Measurements from ENCODE around the gene PSMG3. TPM values are rescaled to one million over a fixed set of nuclear protein-coding genes. Genes with fewer than 3 reads are reported as not detected.

The PSMG3 gene
- total RNA-seq, 4 donors from 2014 or later: 25.4 to 46.4 (median 32.2) TPM

DNA sequence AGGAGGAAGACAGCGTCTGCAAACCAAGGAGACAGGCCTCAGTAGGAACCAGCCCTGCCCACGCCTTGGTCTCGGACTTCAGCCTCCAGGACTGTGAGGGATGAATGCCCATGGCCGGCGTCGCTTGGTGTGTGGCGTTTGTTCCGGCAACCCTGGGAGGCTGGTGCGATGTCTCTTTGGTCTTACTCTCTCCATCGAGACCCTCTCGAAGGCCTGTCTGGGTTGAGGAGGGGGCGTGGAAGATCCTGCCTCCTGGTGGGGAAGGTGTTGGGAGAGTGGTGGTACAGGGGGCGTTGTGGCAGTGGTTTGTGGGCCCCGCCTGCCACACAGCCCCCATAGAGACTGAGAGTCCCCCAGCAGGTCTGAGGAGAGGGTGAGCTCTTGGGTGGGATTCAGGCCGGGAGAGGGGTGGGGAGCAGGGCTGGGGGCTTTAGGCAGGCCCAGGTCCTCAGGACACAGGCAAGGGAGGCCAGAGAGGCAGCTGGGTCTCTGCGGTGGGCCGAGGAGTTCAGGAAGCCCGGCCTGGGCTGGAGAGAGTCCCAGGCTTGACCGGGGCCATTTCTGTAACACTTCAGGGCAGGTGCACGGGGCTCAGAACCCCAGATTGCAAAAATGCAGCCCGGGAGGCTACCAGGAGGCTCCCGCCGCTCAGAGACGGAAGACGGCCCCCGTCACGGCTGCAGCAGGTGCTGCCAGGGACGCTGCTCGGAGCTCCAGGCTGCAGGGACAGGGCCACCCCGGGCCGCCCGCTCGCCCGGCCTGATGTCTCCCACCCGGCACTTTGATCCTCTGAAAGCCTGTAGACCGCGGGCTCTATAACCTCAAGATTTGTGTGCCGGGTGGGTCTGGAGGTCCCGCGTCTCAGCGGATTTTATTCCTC lies 33.8 kb upstream of the PSMG3 start:
- H3K27me3 ChIP-seq: peaks cover 6 to 24% (median 23%) of the 10 kb centered on the region in 3 donors
- H3K36me3 ChIP-seq: no peaks in the 10 kb centered on the region
- no peak overlapping the region for H3K27ac ChIP-seq
- no peak overlapping the region for H3K4me3 ChIP-seq
- in situ Hi-C loops (cut with MboI; ENCODE audit: low sequenced_read_pairs in 4 of 4): no loop called here
- no peaks in the 10 kb centered on the region for H3K4me1 ChIP-seq
- DNase-seq (no peak), ATAC-seq (no peak)
- no peaks in the 10 kb centered on the region for H3K9me3 ChIP-seq
- intact Hi-C loops (cut with DNase I; ENCODE audit: low total_unique reads): no loop called here
- no peak for TF ChIP-seq POLR2A (IDR thresholded peaks at IDR 0.05)
- TF ChIP-seq, protein P1, sequence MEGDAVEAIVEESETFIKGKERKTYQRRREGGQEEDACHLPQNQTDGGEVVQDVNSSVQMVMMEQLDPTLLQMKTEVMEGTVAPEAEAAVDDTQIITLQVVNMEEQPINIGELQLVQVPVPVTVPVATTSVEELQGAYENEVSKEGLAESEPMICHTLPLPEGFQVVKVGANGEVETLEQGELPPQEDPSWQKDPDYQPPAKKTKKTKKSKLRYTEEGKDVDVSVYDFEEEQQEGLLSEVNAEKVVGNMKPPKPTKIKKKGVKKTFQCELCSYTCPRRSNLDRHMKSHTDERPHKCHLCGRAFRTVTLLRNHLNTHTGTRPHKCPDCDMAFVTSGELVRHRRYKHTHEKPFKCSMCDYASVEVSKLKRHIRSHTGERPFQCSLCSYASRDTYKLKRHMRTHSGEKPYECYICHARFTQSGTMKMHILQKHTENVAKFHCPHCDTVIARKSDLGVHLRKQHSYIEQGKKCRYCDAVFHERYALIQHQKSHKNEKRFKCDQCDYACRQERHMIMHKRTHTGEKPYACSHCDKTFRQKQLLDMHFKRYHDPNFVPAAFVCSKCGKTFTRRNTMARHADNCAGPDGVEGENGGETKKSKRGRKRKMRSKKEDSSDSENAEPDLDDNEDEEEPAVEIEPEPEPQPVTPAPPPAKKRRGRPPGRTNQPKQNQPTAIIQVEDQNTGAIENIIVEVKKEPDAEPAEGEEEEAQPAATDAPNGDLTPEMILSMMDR (IDR thresholded peaks at IDR 0.05 in 4 of 5, conservative IDR thresholded peaks at IDR 0.05 in 1 of 5): no peak

DNA sequence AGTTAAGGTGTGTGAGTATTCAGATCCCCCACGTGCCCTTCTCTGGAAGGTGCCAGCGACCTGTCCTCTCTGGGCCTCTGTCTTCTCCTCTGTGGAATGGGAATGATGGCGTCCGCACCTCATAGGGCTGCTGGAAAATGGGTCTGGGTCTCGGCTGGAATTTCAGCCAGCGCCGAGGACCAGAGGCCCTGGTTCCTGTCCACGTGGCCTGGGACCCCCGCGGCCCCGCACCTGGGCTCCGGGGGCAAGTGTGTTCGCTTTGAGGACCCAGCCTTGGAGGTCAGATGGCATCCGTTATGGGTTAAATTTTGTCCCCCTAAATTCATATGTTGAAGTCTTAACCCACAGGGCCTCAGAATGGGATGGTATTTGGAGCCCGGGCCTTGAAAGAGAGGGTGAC lies 32.6 kb upstream of the PSMG3 start:
- no peaks in the 10 kb centered on the region for H3K9me3 ChIP-seq
- H3K27ac ChIP-seq: no peak overlapping the region
- H3K36me3 ChIP-seq: no peaks in the 10 kb centered on the region
- peaks cover 6 to 26% (median 22%) of the 10 kb centered on the region in 3 donors for H3K27me3 ChIP-seq
- H3K4me1 ChIP-seq: no peaks in the 10 kb centered on the region
- H3K4me3 ChIP-seq: no peak overlapping the region
- TF ChIP-seq POLR2A (IDR thresholded peaks at IDR 0.05): no peak
- TF ChIP-seq, protein P1 (IDR thresholded peaks at IDR 0.05 in 4 of 5, conservative IDR thresholded peaks at IDR 0.05 in 1 of 5): no peak
- in situ Hi-C loops (cut with MboI; ENCODE audit: low sequenced_read_pairs in 4 of 4) (no loop called here), intact Hi-C loops (cut with DNase I; ENCODE audit: low total_unique reads) (no loop called here)
- DNase-seq: no peak
- ATAC-seq: no peak

DNA sequence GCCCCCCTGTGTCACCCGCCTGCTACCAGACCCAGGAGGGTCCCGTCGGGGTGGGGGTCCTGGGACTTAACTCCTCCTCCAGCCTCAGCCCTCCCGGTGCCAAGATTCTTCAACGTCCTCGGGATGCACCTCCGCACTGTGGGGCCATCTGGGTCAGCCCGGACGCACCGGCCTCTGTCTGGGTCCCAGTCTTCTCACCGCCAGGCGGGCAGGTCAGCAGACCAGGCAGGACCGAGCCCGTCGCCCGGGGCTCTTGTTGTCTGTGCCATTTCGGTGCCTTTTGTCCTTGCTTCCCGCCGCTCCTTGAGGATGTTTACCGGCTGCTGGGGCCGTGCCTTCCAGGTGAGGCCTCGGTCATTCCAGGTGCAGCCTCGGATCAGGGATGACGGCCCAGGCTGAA lies 32.1 kb upstream of the PSMG3 start:
- H3K27ac ChIP-seq: no peak overlapping the region
- no peaks in the 10 kb centered on the region for H3K4me1 ChIP-seq
- intact Hi-C loops (cut with DNase I; ENCODE audit: low total_unique reads) (no loop called here), in situ Hi-C loops (cut with MboI; ENCODE audit: low sequenced_read_pairs in 4 of 4) (no loop called here)
- no peak for DNase-seq
- no peaks in the 10 kb centered on the region for H3K9me3 ChIP-seq
- peaks cover 6 to 24% (median 18%) of the 10 kb centered on the region in 3 donors for H3K27me3 ChIP-seq
- ATAC-seq: no peak
- no peak overlapping the region for H3K4me3 ChIP-seq
- H3K36me3 ChIP-seq: no peaks in the 10 kb centered on the region
- TF ChIP-seq, protein P1 (IDR thresholded peaks at IDR 0.05 in 4 of 5, conservative IDR thresholded peaks at IDR 0.05 in 1 of 5): no peak
- no peak for TF ChIP-seq POLR2A (IDR thresholded peaks at IDR 0.05)

DNA sequence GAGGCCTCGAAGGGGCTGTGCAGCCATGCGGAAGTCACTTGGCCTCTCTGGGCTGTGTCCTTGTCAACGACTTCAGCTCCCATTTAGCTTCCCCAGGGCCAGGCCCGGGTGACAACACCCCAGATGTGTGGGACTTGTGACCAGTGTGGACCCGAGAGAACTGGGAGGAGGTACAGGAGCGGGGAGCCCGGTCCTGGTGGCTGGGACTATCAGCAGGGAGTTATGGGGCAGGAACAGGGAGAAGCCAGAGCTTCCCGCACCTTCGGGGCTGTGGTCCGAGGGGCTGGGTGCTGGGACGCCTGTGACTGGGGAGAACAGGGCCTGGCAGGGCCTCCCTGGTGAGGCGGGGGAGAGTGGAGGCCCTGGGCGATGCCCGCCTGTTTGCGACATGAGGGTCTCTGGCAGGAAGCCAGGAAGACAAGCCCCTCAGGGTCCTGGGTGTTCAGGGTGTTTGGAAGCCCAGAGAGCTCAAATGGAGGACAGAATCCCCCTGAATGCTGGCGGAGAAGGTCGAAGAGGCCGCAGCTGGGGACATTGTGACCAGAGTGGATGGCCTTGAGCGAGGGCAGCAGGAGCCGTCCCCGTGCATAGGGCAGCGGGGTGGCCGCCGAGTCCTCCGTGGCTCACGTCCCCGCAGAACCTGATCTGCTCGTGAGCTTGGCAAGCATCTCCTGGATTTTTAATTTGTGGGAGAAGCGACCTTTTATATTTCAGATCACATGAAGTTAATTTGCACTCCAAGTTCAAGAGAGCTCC lies 30.0 kb upstream of the PSMG3 start:
- ATAC-seq: no peak
- H3K4me1 ChIP-seq: no peaks in the 10 kb centered on the region
- H3K27me3 ChIP-seq: peaks cover 16 to 24% (median 20%) of the 10 kb centered on the region in 3 donors
- no peaks in the 10 kb centered on the region for H3K9me3 ChIP-seq
- no peak overlapping the region for H3K4me3 ChIP-seq
- in situ Hi-C loops (cut with MboI; ENCODE audit: low sequenced_read_pairs in 4 of 4): loop anchor here in 3 of 4 donors (25.0 kb wide), 2 partner anchors 162 to 612 kb away; no protein-coding TSS in a partner anchor
- no peak for DNase-seq
- intact Hi-C loops (cut with DNase I; ENCODE audit: low total_unique reads): no loop called here
- H3K36me3 ChIP-seq: no peaks in the 10 kb centered on the region
- TF ChIP-seq POLR2A (IDR thresholded peaks at IDR 0.05): no peak
- TF ChIP-seq, protein P1 (IDR thresholded peaks at IDR 0.05 in 4 of 5, conservative IDR thresholded peaks at IDR 0.05 in 1 of 5): no peak
- H3K27ac ChIP-seq: no peak overlapping the region

All from gastrocnemius medialis (tissue), 4 donors.